Mesenteric fat pad (tissue), 1 donor: ENCODE measurements around the gene FNDC3B. TPM values are rescaled to one million over a fixed set of nuclear protein-coding genes. Genes with fewer than 3 reads are reported as not detected.

Experiments used
- DNase-seq: peaks from one replicate; pipeline ENCODE4 v3.0.0-alpha.2; 2020; ENCODE audit warnings: low spot score
- total RNA-seq: library from RNA; stranded (reverse); fragmentation: NEBNext Ultra II Directional; extraction: Animal tissue kit (Norgen Biotek cat#: 25700); gene quantifications from one replicate; pipeline ENCODE4 v1.2.1, GENCODE V29; 2021
- donor health status: DM: yes; HTN: yes; CAD: no.

Gene FNDC3B
- total RNA-seq, 1 donor from 2014 or later, result 258 TPM

GRCh38 chr3:172132721-172133311, 93.4 kb downstream of the FNDC3B start:
- DNase-seq, result no peak

GRCh38 chr3:172133838-172134237, 94.5 kb downstream of the FNDC3B start:
- no peak for DNase-seq

- DNase-seq, result no peak
Measured at GRCh38 chr3:172134352-172134751, 95.0 kb downstream of the FNDC3B start.

GRCh38 chr3:172135185-172135584, 95.8 kb downstream of the FNDC3B start:
- DNase-seq, result no peak

- DNase-seq, result no peak
Measured at GRCh38 chr3:172135820-172136219, 96.4 kb downstream of the FNDC3B start.

- DNase-seq, result no peak
Measured at GRCh38 chr3:172136330-172136729, 97.0 kb downstream of the FNDC3B start.

- DNase-seq, result no peak
Measured at GRCh38 chr3:172137287-172138192, 98.2 kb downstream of the FNDC3B start.

GRCh38 chr3:172138193-172138537, 98.8 kb downstream of the FNDC3B start:
- no peak for DNase-seq

GRCh38 chr3:172138792-172139507, 99.6 kb downstream of the FNDC3B start:
- no peak for DNase-seq

GRCh38 chr3:172139528-172140276, 100.3 kb downstream of the FNDC3B start:
- no peak for DNase-seq

- no peak for DNase-seq
Measured at GRCh38 chr3:172140499-172141391, 101.4 kb downstream of the FNDC3B start.

GRCh38 chr3:172142051-172142863, 102.9 kb downstream of the FNDC3B start:
- DNase-seq, result no peak

- DNase-seq, result no peak
Measured at GRCh38 chr3:172142864-172143451, 103.6 kb downstream of the FNDC3B start.

GRCh38 chr3:172143739-172144497, 104.5 kb downstream of the FNDC3B start:
- no peak for DNase-seq

GRCh38 chr3:172144601-172145000, 105.2 kb downstream of the FNDC3B start:
- DNase-seq, result no peak

GRCh38 chr3:172145031-172145686, 105.8 kb downstream of the FNDC3B start:
- DNase-seq, result no peak

- DNase-seq, result no peak
Measured at GRCh38 chr3:172146349-172146748, 107.0 kb downstream of the FNDC3B start.
